HG02759 (cell line): Measurements from ENCODE around the gene NAIF1.
"Not testable (repeated sequence)": the region's sequence is repeated elsewhere in the genome, so short reads cannot be mapped to it uniquely, and the experiment has no call there.

Source experiments
- ATAC-seq: cut with Tn5 transposase; IDR thresholded peaks from one replicate; pipeline ENCODE4 v1.9.1; 2021; ENCODE audit warnings: mild to moderate bottlenecking, moderate library complexity; ENCODE audit not compliant: unreplicated experiment

Gene NAIF1

DNA sequence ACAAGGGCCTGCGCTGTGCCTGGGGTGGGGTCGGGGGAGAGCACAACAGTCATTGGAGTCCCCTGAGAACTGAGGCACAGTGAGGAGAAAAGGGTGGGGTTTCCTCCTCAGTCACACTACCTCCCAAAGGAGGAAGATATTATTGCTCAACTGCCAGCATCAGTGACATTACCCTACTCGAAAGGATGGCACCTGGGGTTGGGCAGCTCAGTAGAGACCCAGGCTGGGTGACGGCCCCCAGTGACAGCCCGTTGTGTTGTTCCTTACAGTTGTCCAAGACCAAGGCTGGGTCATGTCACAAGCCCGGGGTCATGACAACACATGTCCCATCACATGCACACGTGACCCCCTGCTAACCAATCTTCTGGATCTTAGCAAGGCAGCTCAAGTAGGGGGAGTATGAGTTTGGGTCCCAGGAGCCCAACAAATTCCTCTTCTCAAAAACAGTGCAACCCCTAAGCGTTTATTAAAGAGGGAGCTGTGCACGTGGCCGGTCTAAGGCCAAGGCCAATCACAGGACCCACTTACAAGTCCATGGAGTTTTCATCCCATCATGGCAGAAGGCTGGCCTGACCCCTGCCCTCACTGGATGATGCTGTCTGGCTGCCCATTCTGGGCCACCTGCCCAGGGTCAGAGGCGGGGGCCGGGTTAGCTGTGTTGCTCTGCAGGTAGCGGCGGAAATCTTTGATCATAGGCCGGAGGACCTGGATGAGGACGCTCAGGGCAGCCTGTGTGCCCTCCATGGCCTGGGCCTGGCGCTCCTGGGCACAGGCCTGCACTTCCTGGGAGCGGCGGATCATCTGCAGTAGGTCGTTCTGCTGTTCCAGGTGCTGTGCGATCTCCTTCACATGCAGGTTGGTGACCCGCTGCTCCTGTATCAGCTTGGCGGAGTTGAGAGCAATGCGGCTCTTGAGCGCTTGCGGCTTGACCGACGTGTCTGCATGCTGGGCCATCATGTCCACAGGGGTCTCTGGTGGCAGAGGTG, 4.0 kb downstream of the NAIF1 start:
- no peak for ATAC-seq

- ATAC-seq, result no peak
Measured at GRCh38 chr9:128062279-128062678, 4.8 kb downstream of the NAIF1 start.

DNA sequence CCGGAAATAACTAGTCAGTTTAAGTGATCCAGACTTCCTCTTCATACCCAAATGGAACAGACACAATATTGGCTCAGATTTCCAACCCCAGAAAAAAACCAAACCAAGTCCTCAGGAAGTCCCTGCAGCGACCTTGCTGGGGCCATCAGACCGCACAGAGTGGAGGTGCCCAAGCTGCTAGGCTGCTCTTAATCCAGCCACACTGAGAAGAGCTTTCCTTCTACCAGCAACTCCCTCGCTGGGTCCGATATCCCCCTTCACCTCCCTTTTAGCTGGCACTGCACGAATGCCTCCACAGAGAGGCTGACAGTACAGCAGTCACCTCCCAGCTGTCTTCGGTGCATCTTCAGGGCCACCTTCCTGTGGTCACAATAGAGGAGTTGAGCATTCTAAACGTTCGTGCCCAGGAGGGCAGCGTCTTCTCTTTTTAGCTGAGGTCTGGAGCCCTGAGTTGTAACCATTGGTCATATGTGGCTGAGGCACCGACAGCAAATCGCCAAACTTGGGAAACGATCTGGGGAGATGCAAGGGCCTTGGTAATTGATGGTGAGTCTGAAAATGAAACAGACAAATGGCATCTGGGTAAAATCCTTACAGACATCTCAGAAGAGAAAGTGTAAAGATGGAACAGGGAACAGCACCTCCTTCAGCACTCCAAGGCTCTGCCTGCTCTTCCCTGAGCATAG, 5.7 kb downstream of the NAIF1 start:
- no peak for ATAC-seq

DNA sequence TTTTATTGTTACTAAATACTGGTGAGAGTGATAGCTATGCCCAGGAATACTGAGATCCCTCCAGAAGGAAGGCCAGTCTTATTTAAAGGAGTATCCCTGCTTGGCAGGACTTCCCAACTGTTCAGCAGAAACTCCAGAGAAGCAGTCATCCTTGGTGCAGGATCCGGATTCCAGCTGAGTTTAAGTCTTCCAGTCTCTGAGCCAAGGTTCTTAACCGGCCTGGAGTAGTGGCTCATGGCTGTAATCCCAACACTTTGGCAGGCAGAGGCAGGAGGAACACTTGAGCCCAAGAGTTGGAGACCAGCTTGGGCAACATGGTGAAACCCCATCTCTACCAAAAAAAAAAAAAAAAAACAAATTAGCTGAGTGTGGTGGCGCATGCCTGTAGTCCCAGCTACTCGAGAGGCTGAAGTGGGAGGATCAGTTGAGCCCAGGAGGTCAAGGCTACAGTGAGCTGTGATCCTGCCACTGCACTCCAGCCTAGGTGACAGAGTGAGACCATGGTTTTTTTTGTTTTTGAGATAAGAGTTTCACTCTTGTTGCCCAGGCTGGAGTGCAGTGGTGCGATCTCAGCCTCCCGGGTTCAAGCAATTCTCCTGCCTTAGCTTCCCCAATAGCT, 7.6 kb downstream of the NAIF1 start:
- no peak for ATAC-seq

DNA sequence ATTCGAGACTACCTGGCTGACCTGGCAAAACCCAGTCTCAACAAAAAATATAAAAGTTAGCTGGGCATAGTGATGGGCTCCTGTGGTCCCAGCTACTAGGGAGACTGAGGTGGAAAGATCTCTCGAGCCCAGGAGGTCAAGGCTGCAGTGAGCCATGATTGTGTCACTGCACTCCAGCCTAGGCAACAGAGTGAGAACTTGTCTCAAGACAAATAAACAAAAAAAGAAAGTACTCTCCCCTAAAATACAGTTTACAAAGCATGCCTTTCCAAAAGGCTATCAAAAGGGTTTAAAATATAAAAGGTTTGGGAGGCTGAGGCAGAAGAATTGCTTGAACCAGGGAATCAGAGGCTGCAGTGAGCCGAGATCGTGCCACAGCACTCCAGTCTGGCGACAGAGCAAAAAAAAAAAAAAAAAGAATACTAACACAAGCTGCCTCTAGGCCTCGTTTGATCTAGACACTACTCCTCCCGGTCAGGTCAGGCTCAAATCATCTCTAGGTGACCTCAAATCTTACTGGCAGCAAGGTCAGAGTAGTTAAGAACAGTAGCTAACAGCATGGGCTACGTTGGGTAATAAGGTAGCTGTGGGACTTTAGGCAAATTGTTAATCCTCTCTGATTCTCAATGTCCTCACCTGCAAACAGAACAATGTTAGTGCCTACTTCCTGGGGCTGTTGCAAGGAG, 9.3 kb downstream of the NAIF1 start:
- no peak for ATAC-seq

DNA sequence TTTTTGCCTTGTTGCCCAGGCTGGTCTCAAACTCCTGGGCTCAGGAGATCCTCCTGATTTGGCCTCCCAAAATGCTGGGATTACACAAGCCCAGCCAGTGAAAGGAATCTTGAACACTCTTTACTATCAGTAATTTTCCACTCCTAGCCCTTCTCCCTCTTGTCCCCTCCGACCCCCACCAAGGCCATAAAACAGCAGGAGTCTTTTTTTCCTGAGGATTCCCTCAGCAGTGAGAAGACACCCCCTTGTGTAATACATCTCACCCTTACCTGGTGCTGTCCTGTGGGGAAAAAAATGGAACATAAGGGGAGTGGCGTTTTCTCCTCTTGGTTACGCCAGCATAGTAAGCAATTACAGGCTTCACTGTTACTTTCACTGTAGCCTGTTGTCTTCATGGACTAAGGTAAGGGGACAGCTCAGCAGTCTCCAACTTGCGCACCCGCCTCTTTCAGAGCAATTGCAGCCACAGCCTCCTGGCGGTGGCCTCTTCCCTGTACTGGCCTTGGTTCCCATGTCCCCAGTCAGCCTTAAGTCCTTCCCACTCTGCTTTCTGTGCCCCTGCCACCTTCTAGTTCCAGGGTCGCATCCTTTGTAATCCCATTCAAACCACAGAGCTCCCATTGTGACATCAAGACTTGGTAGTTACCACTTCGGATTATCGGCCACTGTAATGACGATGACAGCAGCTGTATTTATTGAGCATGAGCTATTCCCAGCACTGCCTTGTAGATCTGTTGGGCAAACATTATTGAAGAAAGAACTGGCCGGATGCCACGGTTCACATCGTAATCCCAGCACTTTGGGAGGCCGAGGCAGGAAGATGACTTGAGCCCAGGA, 10.0 kb downstream of the NAIF1 start:
- no peak for ATAC-seq

DNA sequence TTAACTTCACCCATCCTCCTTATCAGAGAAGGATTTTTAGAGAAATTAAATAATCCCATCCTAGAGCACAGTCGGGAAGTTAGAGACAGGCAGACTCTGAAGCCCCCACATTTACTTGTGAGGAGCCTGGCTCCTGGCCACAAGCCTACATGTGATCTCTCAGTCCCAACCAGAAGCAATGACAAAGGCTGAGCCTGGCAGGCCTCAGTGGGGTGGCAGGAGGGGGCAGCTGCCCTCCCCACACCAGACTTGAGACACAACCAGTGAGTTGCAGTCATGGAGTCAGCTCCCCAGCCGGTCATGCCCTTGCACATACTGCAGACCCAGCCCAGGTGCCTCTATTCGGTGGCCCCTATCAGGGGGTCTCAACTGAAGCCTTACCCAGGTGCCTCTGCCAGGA, 11.0 kb downstream of the NAIF1 start:
- no peak for ATAC-seq

- ATAC-seq, result no peak
Measured at GRCh38 chr9:128055344-128056040, 11.6 kb downstream of the NAIF1 start.

DNA sequence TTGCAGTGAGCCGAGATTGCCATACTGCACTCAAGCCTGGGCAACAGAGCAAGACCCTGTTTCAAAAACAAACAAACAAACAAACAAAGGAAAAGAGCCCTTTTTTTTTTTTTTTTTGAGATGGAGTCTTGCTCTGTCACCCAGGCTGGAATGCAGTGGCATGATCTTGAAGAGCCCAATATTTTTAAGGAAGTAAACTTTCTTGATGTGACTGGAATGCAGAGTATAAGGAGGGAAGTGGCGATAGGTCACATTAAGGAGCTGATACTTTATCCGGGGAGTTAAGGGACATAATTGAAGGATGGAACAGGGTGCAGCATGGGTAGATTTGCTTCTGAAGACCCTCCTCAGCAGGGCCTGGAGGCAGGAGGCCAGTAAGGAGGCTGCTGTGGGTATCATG, 13.0 kb downstream of the NAIF1 start:
- ATAC-seq, result no peak

DNA sequence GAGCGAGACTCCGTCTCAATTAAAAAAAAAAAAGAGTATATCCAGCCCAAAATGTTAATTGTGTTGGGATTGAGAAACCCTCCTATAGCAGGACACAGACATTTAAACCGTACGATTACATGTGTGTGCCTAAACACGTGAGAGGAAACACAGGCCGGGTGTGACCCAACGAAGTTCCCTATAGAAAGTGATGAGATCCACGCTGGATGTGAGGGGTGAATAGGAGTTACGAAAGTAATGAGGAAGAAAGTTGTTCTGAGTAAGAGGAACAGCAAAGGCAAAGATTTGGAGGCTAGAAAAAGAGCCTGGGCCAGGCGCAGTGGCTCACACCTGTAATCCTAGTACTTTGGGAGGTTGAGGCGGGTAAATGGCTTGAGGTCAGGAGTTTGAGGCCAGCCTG, 13.6 kb downstream of the NAIF1 start:
- ATAC-seq, result no peak

DNA sequence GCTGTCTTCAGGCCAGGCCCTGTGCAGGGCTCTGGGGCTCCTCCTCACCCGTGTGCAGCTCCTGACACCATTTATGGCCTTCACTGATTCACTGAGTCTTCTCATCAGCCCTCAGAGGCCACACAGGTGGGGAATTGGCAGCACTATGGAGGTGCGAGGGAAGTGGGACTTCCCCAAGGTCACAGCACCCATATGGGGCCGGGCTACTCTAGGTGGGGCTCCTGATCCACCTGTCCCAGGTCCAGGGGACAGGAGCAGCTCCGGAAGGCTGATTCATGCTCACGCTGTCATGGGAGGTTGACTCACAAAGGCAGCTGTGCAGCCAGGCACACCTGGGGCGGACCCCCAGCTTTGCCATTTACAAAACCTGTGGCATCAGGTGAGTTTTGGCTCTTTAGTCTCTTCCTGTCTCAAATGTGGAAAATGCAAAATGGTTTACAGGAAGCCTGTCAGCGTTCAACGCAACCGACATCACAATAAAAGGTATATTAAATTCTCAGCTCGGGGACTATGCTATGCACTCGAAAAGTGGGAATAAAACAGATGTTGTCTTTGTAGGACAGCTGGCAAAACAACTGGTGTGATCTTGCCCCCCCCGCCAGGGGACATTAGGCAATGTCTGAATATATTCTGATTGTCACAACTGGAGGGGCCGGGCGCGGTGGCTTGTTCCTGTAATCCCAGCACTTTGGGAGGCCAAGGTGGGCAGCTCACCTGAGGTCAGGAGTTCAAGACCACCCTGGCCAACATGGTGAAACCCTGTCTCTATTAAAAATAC, 15.0 kb downstream of the NAIF1 start:
- ATAC-seq, result no peak

DNA sequence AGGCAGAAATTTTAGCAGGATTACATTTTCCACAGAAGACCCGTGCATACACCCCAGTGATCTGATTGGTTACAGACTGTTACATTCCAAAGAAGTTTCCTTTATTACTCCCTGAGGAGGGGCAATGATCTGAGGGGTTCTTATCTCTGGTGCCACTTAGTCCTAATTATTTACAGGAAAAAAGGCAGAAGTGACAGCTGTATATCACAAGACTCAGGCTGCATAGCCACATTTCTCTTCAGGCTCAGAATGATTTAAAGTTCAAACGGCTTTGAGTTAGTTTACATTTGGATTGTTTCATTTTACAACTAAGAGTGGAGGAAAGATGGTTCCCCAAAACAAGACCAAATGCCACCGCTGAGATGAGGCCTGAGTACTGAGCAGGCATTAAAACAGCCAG, 17.3 kb downstream of the NAIF1 start:
- no peak for ATAC-seq

GRCh38 chr9:128048663-128049062, 18.5 kb downstream of the NAIF1 start:
- ATAC-seq, result no peak

- no peak for ATAC-seq
Measured at GRCh38 chr9:128047231-128047630, 19.9 kb downstream of the NAIF1 start.

GRCh38 chr9:128045831-128046230, 21.3 kb downstream of the NAIF1 start:
- ATAC-seq, result no peak

GRCh38 chr9:128045409-128045808, 21.7 kb downstream of the NAIF1 start:
- ATAC-seq, result not testable (repeated sequence)

DNA sequence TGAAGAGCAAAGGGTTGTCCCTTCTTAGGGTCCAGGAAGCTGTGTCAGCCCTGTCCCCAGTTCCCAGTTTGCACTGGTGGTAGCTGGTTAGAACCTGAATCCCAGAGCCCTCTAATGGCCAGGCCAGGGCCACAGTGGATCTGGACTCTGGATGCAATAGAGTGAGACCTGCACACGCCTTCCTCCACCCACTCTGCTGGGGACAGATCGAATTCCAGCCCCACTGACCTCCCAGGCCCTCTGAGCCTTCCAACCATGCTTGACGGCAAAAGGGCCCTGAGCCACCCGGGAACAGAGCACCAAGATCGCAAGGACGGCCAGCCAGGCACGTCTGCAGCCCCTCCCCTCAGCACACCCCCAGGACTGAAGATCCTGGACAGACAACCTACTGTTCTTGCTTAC, 23.7 kb downstream of the NAIF1 start:
- no peak for ATAC-seq

DNA sequence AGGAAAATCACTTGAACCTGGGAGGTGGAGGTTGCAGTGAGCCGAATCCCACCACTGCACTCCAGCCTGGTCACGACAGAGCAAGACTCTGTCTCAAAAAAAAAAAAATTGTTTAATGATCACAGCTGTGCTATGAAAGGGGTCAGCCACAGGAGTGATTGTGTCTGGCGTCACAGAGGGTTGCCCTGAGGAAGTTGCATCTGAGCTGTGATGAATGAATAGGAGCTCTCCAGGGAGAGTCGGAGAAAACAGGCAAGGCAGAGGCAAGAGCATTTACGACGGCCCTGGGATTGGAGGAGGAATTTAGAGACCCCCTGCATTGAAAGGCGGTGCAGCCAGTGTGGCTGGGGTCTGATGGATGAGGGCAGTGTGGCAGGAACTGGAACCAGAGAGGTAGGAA, 25.1 kb downstream of the NAIF1 start:
- ATAC-seq, result no peak

DNA sequence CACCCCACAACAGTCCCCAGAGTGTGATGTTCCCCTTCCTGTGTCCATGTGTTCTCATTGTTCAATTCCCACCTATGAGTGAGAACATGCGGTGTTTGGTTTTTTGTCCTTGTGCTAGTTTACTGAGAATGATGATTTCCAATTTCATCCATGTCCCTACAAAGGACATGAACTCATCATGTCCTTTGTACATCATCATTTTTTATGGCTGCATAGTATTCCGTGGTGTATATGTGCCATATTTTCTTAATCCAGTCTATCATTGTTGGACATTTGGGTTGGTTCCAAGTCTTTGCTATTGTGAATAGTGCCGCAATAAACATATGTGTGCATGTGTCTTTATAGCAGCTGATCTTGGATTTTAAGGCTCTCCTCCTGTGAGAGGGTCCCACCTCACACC, 26.3 kb downstream of the NAIF1 start:
- ATAC-seq, result not testable (repeated sequence)
